ENCODE data around the gene CFAP97D1.

The CFAP97D1 gene

GRCh38 chr17:43803758-43804157 lies 23.5 kb downstream of the CFAP97D1 start:
- H3K9me3 ChIP-seq (ENCODE audit: insufficient read depth, low read length), result no peaks in the 10 kb centered on the region
- no peaks in the 10 kb centered on the region for H3K36me3 ChIP-seq (ENCODE audit: low read length)
- no peaks in the 10 kb centered on the region for H4K20me1 ChIP-seq (ENCODE audit: low read depth, low read length)
- H3K4me2 ChIP-seq (ENCODE audit: low read depth, low read length, poor library complexity, severe bottlenecking), result no peak overlapping the region
- H3K27ac ChIP-seq (ENCODE audit: low read depth, low read length), result no peak overlapping the region
- TF ChIP-seq EZH2phosphoT487 (conservative IDR thresholded peaks at IDR 0.05; ENCODE audit: low read length), result no peak
- no peak for TF ChIP-seq CTCF (IDR thresholded peaks at IDR 0.05; ENCODE audit: insufficient read depth, low read length, poor library complexity, severe bottlenecking)
- no peak overlapping the region for H2AFZ ChIP-seq (ENCODE audit: low read depth, low read length, severe bottlenecking)
- no peaks in the 10 kb centered on the region for H3K9me2 ChIP-seq (replicated peaks; ENCODE audit: insufficient read depth, low read length)
- no peaks in the 10 kb centered on the region for H3F3A ChIP-seq (ENCODE audit: insufficient read depth)
- no peaks in the 10 kb centered on the region for H3K79me2 ChIP-seq (ENCODE audit: insufficient read depth, low read length)
- no peaks in the 10 kb centered on the region for H3K27me3 ChIP-seq (ENCODE audit: low read length)
- no peak overlapping the region for H3K4me3 ChIP-seq (ENCODE audit: insufficient read depth, low read length, poor library complexity, severe bottlenecking)
- no peak overlapping the region for H3K9ac ChIP-seq (ENCODE audit: low read length)

DNA sequence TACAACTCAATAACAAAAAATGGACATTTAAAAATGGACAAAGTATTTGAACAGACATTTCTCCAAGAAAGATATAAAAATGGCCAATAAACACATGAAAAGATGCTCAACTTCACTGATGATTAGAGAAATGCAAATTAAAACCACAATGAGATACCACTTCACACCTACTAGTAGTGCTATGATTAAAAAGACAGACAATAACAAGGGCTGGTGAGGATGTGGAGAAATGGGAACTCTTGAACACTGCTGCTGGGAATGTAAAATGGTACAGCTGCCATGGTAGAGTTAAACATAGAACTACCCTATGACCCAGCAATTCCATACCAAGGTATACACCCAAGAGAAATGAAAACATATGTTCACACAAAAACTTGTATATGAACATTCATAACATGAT lies 24.9 kb downstream of the CFAP97D1 start:
- H3F3A ChIP-seq (ENCODE audit: insufficient read depth), result no peaks in the 10 kb centered on the region
- H3K27me3 ChIP-seq (ENCODE audit: low read length), result no peaks in the 10 kb centered on the region
- TF ChIP-seq EZH2phosphoT487 (conservative IDR thresholded peaks at IDR 0.05; ENCODE audit: low read length) (no peak), CTCF (IDR thresholded peaks at IDR 0.05; ENCODE audit: insufficient read depth, low read length, poor library complexity, severe bottlenecking) (no peak)
- H3K9me3 ChIP-seq (ENCODE audit: insufficient read depth, low read length), result no peaks in the 10 kb centered on the region
- no peaks in the 10 kb centered on the region for H3K79me2 ChIP-seq (ENCODE audit: insufficient read depth, low read length)
- no peak overlapping the region for H3K27ac ChIP-seq (ENCODE audit: low read depth, low read length)
- no peaks in the 10 kb centered on the region for H4K20me1 ChIP-seq (ENCODE audit: low read depth, low read length)
- H3K9ac ChIP-seq (ENCODE audit: low read length), result no peak overlapping the region
- H2AFZ ChIP-seq (ENCODE audit: low read depth, low read length, severe bottlenecking), result no peak overlapping the region
- no peaks in the 10 kb centered on the region for H3K36me3 ChIP-seq (ENCODE audit: low read length)
- H3K4me2 ChIP-seq (ENCODE audit: low read depth, low read length, poor library complexity, severe bottlenecking), result no peak overlapping the region
- H3K9me2 ChIP-seq (replicated peaks; ENCODE audit: insufficient read depth, low read length), result no peaks in the 10 kb centered on the region
- no peak overlapping the region for H3K4me3 ChIP-seq (ENCODE audit: insufficient read depth, low read length, poor library complexity, severe bottlenecking)

- no peaks in the 10 kb centered on the region for H3K79me2 ChIP-seq (ENCODE audit: insufficient read depth, low read length)
- no peaks in the 10 kb centered on the region for H4K20me1 ChIP-seq (ENCODE audit: low read depth, low read length)
- H3K9ac ChIP-seq (ENCODE audit: low read length), result no peak overlapping the region
- no peaks in the 10 kb centered on the region for H3K36me3 ChIP-seq (ENCODE audit: low read length)
- no peaks in the 10 kb centered on the region for H3K27me3 ChIP-seq (ENCODE audit: low read length)
- no peak for TF ChIP-seq CTCF (IDR thresholded peaks at IDR 0.05; ENCODE audit: insufficient read depth, low read length, poor library complexity, severe bottlenecking)
- TF ChIP-seq EZH2phosphoT487 (conservative IDR thresholded peaks at IDR 0.05; ENCODE audit: low read length), result no peak
- H3K4me2 ChIP-seq (ENCODE audit: low read depth, low read length, poor library complexity, severe bottlenecking), result no peak overlapping the region
- H3K4me3 ChIP-seq (ENCODE audit: insufficient read depth, low read length, poor library complexity, severe bottlenecking), result no peak overlapping the region
- no peak overlapping the region for H3K27ac ChIP-seq (ENCODE audit: low read depth, low read length)
- H3K9me2 ChIP-seq (replicated peaks; ENCODE audit: insufficient read depth, low read length), result no peaks in the 10 kb centered on the region
- H3K9me3 ChIP-seq (ENCODE audit: insufficient read depth, low read length), result no peaks in the 10 kb centered on the region
- no peaks in the 10 kb centered on the region for H3F3A ChIP-seq (ENCODE audit: insufficient read depth)
- H2AFZ ChIP-seq (ENCODE audit: low read depth, low read length, severe bottlenecking), result no peak overlapping the region
Measured at GRCh38 chr17:43808076-43808475, 27.8 kb downstream of the CFAP97D1 start.
